GM12864 (cell line): ENCODE data around the gene RPL29.

Experiments
- DNase-seq: peaks from one replicate; pipeline ENCODE4 v3.0.0-alpha.2; 2011; ENCODE audit warnings: low read depth
- H3K4me3 ChIP-seq: 2 replicates; pipeline ENCODE4 v1.5.1; 2011; ENCODE audit warnings: mild to moderate bottlenecking, low read depth, low read length, control low read depth
- TF ChIP-seq, protein P1 (sequence below): IDR thresholded peaks from 2 replicates; pipeline ENCODE4 v1.5.1; 2011; ENCODE audit warnings: low read depth, mild to moderate bottlenecking, moderate library complexity, low read length, control low read depth, inconsistent platforms; ENCODE audit errors: missing control alignments

RPL29 gene

DNA sequence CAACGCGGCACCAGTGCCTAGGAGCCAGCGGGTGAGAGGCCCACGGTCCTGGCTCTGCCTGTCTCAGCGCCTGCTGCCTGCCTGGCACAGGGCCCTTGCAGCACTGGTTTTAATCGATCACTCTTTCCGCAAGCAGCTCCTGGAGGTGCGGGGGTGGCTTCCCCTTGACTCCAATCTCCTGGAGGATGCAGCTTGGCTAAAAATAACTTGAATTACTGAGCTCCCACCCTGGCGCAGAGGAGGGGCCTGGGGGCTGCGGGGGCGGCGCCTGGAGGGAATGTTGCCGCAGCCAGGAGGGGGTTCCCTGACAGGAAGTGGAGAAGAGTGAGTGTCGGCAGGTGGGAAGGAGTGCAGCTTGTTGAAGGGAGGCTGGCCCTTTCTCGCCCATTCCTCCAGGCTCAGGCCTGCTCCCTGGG is 9.9 kb upstream of the RPL29 start:
- H3K4me3 ChIP-seq = no peak overlapping the region
- no peak for DNase-seq
- TF ChIP-seq, protein P1, sequence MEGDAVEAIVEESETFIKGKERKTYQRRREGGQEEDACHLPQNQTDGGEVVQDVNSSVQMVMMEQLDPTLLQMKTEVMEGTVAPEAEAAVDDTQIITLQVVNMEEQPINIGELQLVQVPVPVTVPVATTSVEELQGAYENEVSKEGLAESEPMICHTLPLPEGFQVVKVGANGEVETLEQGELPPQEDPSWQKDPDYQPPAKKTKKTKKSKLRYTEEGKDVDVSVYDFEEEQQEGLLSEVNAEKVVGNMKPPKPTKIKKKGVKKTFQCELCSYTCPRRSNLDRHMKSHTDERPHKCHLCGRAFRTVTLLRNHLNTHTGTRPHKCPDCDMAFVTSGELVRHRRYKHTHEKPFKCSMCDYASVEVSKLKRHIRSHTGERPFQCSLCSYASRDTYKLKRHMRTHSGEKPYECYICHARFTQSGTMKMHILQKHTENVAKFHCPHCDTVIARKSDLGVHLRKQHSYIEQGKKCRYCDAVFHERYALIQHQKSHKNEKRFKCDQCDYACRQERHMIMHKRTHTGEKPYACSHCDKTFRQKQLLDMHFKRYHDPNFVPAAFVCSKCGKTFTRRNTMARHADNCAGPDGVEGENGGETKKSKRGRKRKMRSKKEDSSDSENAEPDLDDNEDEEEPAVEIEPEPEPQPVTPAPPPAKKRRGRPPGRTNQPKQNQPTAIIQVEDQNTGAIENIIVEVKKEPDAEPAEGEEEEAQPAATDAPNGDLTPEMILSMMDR = no peak

DNA sequence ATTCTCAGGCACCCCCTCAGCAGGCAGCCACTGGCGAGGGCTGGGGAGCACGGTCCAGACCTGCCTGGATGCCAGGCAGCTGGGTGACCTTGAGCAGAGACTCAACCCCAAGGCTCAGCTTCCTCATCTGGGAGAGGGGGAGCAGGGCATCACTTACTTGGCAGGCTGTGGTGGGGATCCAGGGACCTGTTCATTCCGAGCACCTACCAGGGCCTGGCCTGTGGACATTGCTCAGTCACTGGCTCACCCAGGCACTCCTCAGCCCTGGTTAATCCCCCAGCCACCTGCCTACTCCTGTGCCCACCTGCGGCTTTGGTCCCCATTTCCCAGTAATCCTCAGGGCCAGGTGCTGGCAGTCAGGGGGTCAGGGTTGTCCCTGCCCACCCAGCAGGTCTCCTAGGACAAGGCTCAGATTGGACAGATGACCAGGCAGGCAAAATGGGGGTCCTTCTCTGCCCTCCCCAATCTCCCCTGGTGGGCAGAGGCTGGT is 9.3 kb upstream of the RPL29 start:
- no peak overlapping the region for H3K4me3 ChIP-seq
- DNase-seq = no peak
- TF ChIP-seq, protein P1 = no peak

DNA sequence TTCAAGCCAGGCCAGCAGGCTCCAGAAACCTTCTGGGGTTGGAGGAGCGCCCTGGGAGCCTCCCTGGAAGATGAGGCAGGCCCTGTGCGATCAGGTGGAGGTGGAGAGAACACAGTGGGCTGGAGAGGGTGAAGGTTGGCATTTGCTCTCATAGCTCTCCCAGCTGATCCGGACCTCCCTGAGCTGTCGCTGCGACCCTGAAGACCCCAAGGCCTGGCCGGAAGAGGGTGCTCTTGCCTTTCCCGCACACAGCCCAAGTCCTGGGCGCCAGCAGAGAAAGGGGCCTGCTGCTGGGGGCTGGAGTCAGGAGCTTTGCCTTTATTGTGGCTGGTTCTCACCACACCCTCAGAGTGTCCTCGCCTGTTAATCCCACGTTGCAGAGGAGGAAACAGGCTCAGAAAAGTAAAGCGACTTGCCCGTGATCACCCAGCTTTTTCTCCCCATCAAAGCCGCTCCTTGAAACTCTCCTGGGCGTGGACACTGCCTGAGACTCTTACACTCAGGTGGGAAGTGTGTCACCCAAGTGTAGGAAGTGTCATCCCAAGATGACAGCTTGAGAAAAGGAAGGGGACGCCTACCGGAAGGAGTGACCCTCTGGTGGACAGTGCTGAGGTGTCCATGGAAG is 8.6 kb upstream of the RPL29 start:
- DNase-seq = no peak
- no peak overlapping the region for H3K4me3 ChIP-seq
- TF ChIP-seq, protein P1 = peak; percentile 1

DNA sequence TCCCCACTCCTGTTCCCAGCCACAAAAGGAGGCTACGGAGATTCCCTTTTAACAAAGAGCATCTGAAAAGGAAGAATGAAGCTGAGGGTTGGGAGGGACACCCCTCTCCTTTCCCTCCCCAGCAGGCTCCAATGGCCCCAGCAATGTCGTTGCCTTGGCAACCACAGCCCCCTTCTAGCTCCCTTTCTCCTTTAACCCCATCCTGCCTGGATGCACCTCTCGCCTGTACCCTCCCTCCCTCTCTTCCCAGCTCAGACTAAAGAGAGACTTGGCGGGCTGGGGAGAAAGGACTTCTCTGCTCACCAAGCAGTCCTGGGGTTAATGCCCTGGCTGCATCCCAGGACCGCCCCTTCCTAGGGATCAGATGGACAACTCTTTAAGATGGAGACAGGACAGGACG is 7.1 kb upstream of the RPL29 start:
- no peak overlapping the region for H3K4me3 ChIP-seq
- TF ChIP-seq, protein P1 = no peak
- DNase-seq = no peak

DNA sequence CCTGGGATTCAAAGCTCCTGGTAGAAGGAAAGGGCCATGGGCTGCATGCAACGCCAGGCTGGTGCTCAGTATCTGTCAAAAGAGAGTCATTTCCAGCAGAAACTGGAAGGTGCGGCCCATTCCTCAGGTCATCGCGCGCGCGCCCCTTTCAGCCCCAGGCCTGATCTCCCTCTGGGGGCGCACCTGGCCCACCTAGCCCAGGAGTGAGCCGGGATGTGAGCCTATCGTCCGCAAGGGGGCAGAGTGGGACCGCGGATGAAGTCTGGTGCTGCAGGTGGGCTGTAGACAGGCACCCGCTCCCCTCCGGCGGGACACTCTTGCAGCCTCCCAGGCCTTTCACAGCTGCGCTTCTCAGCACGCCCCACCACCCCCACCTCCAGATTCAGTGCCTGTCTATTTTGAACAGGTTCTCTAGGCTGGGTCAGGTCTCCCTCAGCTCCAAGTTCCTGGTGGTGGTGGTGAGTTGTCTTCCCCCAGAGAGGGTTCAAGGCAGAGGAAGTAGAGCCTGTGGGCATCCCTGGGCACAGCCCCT is 5.8 kb upstream of the RPL29 start:
- TF ChIP-seq, protein P1 = peak; percentile 95
- peak; percentile 42 for DNase-seq
- H3K4me3 ChIP-seq = no peak overlapping the region

DNA sequence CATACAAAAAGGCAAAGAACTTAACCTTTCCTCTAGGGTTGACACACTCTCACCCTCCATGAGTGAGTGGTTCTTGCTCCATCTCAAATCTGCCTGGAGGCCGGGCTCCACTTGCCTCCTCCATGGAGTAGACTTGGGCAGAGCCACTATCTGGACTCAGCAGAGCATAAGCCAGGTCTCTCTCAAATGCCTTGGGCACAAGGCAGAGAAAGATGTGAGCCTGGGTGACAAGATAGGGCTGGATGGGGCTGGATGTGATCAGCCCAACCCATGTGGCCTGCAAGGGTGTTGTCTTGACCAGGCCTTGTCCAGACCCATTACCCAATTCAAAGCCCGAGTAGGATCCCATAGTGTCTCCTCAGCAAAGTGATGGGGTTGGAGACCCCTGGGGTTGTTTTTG is 4.2 kb upstream of the RPL29 start:
- DNase-seq = no peak
- H3K4me3 ChIP-seq = no peak overlapping the region
- TF ChIP-seq, protein P1 = no peak

DNA sequence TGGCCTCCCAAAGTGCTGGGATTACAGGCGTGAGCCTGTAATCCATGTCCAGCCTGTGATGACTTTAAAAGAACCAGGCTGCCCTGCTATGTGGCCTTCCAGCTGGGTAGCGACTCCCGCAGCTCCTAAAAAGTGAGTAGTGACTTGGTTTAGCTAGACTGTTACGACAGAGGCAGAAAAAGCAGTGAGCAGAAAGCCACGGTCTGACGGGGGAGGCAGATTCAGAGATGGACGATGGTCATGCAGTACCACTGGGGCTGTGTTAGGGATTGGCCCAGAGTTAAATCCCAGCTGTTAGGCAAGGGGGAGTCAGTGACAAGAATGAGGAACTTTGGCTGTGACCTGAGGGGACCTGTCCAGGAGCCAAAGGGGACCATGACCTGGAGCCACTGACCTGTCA is 3.1 kb upstream of the RPL29 start:
- no peak for DNase-seq
- TF ChIP-seq, protein P1 = no peak
- no peak overlapping the region for H3K4me3 ChIP-seq
